DMS114 treated with DMSO at 0.1 percent for 48 hours (cell line): ENCODE measurements around the gene STPG4.
"Not testable (repeated sequence)": the region's sequence is repeated elsewhere in the genome, so short reads cannot be mapped to it uniquely, and the experiment has no call there.

Experiments used
- DNase-seq: peaks from one replicate; lab custom pipeline; 2025; ENCODE audit not compliant: unreplicated experiment; lab: John Stamatoyannopoulos, UW

Gene STPG4

DNA sequence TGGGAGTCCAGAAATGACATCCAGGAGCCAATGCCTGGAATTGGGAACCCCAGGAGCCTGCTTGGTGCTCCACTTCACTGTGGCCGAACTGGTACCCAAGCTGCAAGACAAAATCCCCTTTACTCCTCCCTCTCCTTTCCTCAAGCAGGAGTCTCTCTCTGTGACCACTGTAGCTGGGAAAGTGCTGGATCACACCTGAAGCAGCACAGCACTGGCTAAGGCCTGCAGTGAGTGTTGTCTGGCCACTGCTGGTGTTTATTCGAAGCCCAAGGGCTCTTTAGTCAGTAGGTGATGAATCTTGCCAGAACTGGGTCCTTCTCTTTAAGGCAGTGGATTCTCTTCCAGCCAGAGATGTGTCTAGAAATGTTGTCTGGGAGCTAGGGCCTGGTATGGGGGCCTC lies 26.4 kb downstream of the STPG4 start:
- DNase-seq, result no peak

DNA sequence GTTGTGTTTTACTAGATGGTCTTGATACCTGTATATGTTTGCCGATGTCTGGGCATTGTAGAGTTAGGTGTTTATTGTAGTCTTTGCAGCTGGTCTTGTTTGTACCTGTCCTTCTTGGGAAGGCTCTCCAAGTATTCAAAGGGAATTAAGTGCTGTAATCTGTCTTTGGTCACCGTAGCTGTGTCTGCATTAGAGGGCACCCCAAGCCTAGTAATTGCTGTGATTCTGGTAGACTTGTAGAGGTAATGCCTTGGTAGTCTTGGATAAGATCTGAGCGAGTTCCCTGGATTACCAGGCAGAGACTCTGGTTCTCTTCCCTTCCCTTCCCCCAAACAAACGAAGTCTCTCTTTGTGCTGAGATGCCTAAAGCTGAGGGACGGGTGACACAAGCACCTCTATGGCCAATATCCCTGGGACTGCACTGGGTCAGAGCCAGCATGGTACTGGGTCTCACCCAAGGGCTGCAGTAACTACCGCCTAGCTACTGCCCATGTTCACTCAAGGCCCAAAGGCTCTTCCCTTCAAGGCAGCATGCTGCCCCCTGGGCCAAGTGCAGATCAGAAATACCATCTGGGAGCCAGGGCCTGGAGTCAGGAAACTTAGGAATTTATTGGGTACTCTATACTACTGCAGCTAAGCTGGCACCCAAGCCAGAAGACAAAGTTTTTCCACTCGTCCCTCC lies 27.1 kb downstream of the STPG4 start:
- no peak for DNase-seq

DNA sequence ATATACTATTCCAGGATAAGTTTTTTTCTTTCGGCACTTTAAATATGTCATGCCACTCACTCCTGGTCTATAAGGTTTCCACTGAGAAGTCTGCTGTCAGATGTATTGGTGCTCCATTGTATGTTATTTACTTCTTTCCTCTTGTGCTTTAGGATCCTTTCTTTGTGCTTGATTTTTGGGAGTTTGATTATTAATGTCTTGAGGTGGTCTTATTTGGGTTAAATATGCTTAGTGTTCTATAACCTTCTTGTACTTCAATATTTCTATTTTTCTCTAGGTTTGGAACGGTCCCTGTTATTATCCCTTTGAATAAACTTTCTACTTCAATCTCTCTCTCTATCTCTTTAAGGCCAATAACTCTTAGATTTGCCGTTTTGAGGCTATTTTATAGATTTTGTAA lies 28.3 kb downstream of the STPG4 start:
- no peak for DNase-seq

DNA sequence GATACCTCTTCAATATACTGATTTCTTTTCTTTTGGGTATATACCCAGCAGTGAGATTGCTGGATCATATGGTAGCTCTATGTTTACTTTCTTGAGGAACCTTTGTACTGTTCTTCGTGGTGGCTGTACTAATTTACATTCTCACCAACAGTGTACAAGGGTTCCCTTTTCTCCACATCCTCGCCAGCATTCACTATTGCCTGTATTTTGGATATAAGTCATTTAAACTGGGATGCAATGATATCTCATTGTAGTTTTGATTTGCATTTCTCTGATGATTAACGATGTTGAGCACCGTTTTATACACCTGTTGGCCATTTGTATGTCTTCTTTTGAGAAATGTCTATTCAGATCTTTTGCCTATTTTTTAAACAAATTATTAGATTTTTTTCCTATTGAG lies 30.4 kb downstream of the STPG4 start:
- not testable (repeated sequence) for DNase-seq

DNA sequence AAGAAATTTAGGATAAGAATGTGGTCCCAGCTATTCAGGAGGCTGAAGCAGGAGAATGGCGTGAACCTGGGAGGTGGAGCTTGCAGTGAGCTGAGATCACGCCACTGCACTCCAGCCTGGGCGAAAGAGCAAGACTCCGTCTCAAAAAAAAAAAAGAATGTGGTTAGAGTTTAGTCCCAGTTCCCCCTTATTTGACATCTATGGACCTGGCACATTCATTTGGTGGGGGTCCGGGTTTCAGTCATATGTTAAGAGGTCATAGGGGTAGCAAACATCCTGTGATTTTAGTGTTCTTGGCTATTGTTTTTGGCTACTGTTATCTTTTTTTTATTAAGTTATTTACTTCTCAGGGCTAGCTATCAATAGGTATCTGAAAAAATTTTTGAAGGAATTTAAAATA lies 34.7 kb downstream of the STPG4 start:
- DNase-seq, result not testable (repeated sequence)

DNA sequence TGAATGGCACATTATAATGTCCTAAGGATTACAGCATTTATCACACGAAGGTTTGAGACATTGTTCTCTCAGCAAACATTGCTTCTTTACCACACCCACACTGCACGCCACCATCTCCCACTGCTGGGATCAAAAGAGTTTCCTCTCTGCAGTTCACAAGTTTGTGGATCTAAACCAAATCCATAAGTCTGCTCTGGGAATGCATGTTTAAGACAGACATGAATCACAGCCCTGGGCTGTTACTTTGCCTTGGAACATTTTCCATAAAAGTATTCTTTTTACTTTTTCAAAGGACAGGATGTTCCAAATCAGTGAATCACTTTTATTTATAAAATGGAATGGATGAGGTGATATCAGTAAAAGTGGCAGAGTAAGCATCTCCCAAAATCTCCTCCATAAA lies 36.1 kb downstream of the STPG4 start:
- no peak for DNase-seq

DNA sequence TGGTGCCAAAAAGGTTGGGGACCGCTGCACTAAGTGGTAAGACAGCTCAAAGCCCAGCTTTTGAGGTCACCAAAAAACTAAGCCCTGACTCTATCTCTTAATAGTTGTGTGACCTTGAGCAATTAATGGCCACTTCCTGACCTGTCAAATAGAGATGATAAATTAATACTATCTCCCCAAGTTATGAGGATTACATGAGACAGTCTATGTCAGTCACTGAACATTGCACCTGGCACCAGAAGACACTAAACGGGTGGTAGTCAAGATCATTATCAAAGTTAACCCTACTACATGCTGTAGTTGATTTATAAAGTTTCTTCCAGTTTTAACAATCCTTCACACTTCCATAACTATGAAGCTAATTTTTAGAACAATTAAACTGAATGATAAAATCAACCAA lies 36.5 kb downstream of the STPG4 start:
- DNase-seq, result no peak

DNA sequence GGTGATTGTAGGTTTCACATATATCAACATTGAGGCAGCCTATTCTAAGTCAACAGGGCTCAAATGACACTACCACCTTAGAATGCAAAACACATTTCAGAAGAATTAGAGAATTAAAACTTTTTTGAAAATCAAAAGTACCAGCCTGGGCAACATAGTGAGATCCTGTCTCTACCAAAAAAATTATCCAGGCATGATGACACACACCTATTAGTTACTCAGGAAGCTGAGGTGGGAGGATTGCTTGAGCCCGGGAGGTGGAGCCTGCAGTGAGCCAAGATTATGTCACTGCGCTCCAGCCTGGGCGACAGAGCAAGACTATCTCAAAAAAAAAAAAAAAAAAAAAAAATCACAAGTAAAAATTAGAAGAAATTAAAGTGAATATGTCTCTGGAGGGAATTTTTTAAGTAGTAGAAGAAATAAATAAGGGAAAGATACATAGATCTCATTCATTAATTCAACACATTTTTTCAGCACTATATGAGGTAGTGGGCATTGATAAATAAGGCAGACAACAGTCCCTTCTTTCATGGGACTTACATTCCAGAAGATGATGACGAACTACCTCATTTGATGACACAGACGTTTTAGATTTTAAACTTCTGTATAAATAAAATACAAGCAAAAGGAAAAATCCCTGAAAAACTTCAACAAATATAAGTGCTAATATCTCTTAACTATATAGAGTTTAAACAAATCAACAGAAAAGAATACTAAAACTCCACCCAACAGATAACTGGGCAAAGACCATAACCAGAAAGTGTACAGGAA lies 42.3 kb downstream of the STPG4 start:
- DNase-seq, result no peak

DNA sequence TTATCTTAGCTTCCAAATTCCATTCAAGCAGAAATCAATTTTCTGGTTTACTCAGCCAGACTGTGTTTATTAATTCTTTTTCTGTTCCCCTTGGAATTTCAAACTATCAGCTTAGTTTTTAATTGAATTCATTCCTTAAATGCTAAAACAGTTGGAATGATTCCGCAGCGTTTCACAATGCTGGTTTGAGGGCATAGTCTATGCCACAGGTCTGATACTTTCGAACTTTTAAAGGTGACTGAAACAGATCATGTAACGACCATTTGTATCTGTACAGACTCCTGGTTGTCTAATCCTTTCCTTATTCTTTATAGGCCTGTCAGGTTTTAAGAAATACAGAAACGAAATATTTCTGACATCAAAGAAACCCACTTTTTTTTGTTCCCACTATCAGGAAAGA lies 45.4 kb downstream of the STPG4 start:
- no peak for DNase-seq

DNA sequence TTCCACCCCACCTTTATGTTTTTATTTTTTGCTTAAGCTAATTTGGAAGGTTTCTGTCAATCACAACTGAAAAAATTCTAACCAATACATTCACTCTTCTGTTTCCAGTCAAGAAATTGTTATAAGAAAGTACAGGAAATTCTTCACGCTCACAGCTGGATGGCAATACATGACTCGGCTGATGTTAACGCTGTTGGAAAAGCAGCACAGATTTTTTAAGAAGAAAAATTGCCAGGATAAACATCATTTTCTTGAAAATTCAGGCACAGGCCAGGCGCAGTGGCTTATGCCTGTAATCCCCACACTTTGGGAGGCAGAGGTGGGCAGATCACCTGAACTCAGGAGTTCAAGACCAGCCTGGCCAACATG lies 46.1 kb downstream of the STPG4 start:
- DNase-seq, result no peak

DNA sequence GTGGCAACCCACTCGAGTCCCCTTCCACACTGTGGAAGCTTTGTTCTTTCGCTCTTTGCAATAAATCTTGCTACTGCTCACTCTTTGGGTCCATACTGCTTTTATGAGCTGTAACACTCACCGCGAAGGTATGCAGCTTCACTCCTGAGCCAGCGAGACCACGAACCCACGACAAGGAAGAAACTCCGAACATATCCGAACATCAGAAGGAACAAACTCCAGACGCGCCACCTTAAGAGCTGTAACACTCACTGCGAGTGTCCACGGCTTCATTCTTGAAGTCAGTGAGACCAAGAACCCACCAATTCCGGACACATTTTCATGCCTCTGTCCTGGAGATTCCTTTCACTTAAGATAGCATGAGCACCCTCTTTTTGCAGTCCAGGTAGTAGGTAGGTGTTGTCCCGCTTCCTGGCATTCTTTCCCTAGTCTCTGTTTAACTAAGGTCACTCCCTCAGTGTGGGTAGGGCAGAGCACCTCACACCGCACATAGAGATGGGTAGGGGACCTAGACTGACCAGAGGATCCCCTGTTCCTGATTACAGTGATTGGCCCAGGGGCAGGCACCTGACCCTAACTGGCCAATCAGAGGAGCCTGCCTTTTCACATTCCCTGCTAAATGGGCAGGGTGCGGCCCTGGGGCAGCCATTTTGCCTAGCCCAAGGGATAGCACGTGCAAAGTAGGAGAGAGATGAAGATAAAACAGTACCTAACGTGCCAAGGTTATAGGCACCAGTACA lies 46.7 kb downstream of the STPG4 start:
- not testable (repeated sequence) for DNase-seq

DNA sequence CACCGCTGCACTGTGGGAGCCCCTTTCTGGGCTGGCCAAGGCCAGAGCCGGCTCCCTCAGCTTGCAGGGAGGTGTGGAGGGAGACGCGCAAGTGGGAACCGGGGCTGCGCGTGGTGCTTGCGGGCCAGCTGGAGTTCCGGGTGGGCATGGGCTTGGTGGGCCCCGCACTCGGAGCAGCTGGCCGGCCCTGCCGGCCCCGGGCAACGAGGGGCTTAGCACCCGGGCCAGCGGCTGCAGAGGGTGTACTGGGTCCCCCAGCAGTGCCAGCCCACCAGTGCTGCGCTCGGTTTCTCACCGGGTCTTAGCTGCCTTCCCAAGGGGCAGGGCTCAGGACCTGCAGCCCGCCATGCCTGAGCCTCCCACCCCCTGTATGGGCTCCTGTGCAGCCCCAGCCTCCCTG lies 47.9 kb downstream of the STPG4 start:
- DNase-seq, result not testable (repeated sequence)

DNA sequence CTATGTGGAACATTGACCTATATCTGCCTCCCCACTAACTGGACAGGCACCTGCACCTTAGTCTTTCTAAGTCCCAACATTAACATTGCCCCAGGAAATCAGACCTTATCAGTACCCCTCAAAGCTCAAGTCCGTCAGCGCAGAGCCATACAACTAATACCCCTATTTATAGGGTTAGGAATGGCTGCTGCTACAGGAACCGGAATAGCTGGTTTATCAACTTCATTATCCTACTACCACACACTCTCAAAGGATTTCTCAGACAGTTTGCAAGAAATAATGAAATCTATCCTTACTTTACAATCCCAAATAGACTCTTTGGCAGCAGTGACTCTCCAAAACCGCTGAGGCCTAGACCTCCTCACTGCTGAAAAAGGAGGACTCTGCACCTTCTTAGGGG lies 48.9 kb downstream of the STPG4 start:
- DNase-seq, result not testable (repeated sequence)

DNA sequence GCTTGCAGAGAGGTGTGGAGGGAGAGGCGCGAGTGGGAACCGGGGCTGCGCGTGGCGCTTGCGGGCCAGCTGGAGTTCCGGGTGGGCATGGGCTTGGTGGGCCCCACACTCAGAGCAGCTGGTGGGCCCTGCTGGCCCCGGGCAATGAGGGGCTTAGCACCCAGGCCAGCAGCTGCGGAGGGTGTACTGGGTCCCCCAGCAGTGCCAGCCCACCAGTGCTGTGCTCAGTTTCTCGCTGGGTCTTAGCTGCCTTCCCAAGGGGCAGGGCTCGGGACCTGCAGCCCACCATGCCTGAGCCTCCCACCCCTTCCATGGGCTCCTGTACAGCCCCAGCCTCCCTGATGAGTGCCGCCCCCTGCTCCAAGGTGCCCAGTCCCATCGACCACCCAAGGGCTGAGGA lies 55.4 kb downstream of the STPG4 start:
- DNase-seq, result not testable (repeated sequence)

DNA sequence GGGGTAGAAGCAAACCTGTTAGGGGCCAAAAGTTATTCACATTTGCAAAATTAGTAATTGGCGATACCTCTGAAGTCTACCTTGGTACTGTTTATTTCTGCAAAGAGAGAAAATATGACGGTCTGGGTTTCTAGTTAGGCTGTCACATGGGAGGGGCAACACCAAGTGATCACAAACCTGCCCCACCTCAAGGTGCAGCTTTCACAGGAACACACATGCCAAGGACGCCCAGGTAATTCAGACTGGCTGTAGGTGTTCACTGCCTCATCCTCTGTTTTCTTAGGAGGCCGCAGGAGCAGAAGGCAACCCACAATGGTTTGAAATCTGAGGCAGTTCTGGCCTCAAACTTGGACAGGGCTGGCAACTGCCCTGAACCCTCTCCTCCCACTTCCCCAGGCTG lies 56.2 kb downstream of the STPG4 start:
- no peak for DNase-seq

DNA sequence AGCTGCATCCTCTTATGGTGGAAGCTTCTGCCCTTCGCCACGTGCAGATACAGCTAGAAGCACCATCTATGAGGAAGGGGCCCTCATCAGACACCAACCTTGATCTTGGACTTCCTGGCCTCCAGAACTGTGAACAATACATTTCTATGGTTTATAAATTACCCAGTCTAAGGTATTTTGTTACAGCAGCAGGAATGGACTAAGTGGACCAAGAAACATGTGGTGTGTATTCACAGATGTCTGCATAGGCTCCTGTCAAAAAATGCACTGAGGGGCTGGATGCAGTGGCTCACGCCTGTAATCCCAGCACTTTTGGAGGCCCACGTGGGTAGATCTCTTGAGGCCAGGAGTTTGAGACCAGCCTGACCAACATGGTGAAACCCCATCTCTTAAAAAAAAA lies 57.5 kb downstream of the STPG4 start:
- DNase-seq, result no peak

DNA sequence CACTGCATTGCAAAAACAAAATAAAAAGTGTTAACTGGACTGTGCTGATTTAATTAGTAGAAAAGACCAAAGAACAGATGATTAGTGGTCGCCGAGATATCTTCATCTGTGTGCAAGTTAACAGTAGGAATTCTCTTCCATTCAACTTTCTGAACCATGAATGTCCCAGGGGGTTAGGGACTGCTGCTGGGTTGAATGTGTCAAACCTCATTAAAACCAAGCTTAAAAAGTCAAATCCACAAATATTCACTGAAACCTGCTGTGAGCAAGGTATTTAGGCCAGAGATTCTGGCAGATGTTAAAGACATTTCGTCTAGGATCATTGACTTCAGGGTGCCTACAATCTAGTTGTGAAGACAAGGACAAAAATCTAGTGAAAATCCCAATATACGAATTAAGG lies 58.7 kb downstream of the STPG4 start:
- DNase-seq, result no peak

DNA sequence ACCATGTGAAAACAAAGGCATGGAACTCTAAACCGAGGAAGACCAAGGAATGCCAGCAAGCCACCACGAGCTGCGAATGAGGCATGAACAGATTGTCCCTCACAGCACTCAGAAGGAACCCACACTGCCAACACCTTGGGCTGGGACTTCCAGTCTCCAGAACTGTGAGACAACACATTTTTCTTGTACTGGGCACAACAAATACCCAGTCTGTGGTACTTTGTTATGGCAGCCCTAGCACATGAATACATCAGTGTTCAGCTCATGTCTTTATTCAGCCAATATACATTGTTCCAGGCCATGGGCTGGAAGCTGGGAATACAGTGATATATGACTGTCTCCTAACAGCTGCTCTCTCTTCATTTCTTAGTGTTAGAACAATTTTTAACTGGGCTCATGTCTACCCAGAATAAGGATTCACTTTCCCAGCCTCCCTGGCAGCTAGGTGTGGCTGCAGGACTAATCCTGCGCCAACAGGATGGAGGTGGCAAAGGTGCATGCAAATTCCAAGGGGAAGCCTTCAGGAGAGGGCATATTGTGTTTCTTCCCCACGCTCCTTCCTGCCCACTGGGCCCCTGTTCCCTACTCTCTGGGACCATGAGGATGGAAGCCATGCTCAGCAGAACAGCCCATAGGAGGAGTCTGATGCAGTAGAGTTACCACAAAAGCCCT lies 59.6 kb downstream of the STPG4 start:
- no peak for DNase-seq

DNA sequence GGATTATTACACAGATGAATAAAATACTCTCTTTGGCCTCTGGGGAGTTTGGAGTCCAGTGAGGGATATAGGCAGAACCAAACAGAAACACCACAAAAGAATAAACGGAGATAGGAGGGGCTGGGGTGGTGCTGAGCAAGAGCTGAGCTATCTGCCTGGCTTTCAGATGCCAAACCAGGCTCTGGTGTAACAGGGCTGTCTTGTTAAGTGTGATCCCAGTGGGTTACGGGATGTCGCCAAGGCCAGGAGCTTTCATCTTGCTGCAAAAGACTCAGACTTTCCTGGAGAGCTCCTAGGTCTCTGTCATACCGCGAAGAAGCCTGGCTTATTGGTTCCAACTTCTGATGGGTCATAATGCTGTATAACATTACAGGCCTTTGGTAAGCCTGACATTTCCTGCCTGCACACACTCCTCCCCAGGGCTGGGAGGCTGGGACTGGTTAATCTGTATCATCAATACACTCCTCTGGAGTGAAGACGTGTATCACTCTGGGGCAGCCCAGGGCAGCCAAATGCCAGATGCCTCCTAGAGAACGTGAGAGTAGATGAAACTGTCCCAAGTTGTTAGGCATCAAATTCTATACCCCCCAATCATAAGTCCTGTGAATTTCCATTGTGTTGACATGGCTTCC lies 60.5 kb downstream of the STPG4 start:
- no peak for DNase-seq

DNA sequence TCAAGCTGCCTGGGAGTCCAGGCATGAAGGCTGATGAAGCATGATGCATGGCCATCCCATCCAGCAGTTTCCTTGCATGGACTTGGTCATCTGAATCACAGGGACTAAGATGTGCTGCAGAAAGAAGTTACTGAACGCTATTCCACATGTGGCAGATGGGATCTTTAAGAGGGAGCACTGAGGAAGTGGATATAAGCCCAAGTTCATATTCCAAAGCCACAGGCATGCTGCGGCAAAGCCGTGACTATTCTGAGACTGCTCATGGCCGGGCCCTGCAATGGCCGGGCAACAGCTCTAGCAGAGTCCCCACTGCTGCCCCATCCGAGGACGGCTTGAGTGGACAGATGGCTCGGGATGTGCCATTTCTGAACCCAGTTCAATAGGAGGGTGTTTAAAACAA lies 61.5 kb downstream of the STPG4 start:
- DNase-seq, result no peak

DNA sequence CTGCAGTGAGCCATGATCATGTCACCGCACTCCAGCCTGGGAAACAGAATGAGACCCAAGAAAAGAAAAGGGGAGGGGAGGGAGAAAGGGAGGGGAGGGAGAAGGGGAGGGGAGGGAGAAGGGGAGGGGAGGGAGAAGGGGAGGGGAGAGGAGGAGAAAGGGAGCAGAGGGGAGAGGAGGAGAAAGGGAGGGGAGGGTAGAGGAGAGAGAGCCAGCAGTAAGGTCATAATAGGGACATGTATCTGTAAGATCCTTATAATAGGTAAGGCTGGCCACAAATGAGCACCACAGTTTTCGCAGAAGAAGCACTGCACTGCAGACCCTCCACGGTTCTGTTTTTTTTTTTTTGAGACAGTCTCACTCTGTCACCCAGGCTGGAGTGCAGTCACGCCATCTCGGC lies 62.6 kb downstream of the STPG4 start:
- no peak for DNase-seq
